Fibroblast of the conjunctiva (primary cell): ENCODE results near the gene HOXB4.

ENCODE experiments used
- DNase-seq: peaks from one replicate; pipeline ENCODE4 v3.0.0-alpha.2; 2010; ENCODE audit warnings: low read depth

HOXB4 gene

DNA sequence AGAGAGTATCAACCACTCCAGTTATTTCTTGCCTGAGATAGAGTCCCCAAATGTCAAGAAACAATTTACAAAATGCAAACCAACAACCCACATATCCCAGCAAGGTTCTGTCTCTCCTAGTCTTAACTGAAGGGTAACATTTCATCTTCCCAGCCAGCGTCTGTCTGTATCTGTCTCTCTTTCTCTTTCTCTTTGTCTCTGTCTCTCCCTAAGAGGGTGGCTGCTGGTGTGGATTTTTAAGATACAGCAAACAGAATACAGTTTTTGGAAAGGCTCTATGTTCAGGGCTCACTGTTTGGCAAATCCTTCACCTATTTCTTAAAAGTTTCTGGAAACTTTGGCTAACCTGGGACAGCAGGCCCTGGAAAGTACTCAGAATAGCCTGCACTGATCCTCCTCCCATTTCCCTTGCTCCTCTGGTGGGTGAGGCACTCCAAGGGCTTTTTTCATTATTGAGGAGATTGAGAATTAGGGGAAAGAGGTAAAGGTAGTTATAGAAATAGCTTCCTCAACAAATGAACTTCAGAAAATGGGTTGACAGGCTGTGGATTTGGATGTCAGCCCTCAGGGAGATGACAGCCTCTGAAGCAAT lies 6.2 kb downstream of the HOXB4 start:
- no peak for DNase-seq

DNA sequence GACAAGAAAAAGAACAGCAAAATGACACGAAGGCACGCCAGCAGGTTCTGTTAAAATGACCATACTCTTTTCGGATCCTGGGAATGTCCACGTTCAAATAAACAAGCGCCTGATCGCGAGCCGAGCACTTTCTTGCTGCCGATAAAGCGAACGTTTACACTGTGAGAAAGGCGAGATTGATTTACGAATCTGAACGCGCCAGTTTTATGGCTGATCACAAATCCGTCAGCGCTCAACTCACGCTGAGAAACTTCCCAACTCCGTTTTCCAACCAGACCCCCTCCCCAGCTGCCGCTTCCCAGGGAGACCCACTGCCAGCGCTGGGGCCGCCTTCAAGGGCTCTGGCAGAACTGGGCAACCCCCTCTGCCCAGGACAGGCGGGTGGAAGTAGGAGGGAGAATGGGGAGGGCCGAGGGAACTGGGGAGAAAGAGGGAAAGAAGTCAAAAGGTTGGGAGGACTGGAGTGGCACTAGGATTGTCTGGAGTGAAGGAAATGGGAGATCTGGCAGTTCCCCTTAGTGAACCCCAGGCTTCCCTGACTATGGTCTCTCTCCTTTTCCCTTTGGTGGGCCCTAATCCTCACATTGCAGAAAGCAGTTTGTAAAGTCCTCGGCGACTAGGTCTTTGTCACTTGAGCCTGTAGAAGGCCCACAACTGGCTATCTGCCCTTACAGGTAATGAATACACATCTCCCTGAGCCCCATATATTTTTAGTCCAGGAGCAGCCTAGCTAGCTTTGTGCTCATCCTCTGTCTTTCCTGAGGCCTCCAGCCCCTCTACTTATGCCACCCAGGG lies 6.9 kb downstream of the HOXB4 start:
- DNase-seq, result no peak

DNA sequence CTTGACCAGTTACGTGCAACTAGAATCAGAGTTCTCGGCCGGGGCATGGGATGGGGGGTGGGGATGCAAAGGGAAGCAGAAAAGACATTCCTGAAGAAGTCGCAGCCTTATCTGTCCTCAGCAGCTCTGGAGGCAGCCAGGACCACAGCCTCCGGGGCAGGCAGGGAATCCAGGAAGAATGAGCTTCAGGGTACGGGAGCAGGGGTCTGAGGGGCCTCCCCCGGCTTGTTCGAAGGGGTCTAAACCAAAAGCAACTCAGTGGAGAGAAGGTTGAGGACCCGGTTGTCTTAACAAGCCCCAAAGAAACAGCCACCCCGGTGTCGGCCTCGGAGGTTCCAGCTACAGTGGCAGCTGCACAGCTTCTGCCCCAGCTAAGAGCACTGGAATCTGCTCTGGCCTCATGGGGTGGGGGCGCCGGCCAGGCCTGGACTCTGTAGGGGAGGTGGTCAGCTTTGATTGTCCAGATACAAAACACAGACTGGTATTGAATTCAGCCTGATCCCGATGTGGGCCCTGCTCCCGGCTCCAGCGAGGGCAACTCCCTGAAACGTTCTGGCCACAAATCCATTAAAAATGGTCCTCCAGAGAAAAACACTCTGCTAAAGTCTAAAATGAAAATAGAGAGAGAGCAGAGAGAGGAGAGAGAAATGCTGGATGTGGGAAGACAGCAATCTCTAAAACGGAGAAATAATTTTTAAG lies 7.7 kb downstream of the HOXB4 start:
- DNase-seq, result no peak

DNA sequence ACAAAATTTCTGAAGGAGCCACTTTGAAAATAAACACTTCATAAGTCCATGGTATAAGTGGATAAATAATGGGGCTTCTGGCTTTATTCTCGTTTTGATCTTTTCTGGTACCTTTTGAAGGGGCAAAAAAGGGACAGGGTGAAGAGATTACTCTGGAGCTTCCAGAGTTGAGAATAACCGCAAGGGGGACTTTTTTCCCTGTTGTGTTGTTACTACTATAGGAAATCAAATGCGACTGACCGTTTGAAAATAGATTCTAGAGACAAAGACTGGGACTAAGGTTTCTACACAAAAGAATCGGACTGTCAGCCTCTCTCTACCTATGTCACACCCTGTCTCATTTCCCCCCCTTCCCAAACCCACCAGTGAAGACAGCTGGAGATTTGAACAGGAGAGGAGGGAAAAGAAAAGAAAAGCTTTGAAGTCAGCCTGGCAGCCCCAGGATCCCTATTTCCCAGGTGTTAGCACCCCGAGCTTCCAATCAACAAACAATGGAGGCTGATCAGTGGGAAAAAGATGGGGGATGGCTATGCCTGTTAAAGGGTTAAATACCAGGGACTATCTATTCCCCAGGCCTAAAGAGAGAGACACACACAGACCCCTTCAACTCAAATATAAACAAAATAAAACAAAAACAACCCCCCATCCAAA lies 8.4 kb downstream of the HOXB4 start:
- DNase-seq, result no peak

DNA sequence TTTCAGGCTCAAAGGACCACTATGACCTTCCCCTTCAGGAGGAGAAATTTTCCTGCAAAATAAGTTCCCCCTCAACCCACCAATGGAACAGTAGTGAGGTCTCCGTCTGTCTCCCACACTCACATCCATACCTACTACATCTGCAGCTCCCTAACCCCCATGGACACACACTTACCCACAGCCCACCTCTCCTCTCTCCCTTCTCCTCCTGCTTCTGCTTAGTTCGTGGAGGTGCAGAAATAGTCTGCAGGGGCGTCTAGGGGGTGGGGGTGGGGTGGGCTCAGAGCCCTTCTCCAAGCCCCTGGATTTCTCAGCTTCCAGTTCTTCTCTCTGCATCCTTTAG lies 8.9 kb downstream of the HOXB4 start:
- no peak for DNase-seq

DNA sequence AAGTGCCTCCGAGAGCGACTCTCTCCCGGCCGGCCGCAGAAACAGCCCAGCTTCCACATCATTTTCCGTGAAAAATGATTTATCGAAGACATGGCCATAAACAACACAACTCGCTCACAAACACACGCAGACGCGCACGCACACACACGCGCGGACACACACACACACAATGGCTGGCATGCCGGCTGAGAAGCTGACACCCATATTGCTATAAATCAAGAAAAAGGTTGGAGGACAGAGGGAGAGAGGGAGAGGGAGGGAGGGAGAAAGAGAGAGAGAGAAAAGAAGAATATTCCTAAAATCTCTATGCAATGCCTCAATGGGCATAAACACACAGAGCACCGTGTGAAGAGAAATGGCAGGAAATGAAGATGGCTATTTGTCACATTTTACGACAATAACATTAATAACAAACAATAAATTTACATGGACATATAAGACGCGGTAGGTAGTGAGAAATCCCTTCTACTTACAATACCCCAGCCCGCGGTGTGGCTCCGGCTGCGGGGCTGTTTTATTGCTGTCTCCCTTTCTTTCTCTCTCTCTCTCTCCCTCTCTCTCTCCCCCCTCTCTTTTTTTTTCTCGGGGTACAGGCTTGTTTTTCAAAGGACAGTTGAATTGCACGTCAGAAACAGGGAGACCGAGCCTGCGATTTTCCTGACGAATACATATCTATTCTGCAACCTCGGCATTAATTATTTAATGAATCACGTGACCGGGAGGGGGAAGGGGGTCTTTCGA lies 9.5 kb downstream of the HOXB4 start:
- DNase-seq, result no peak

DNA sequence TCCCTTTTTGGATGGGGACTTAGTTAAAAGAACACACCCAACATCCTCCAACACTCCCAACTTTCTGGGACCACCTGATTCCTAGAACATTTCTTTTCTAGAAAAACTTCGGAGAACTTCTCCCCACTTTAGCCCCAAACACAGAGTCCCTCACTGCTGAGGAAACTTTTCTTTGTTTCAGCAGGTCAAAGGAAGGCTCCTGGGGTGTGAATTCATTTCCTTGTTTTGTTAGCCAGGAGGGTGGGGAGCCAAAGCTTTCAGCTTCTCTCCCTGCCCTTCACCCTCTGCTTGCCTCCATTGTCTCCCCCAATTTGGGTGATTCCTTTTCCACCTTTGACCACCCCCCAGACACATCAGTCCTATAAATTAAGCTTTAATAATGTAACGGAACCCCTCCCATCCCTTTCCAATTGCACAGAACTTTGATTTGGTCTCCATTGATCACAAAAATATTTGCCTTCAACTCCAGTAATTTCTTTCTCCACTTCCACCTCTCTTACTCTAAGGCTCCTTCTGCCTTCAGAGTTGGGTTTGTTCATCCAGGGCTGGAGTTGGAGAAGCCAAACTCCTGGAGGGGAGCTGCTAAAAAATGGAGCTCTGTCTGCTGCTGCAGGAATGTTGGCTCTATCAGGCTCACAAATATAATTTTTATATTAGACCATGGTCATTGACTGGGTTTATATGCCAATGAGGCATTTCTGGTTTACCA lies 10.3 kb downstream of the HOXB4 start:
- no peak for DNase-seq

DNA sequence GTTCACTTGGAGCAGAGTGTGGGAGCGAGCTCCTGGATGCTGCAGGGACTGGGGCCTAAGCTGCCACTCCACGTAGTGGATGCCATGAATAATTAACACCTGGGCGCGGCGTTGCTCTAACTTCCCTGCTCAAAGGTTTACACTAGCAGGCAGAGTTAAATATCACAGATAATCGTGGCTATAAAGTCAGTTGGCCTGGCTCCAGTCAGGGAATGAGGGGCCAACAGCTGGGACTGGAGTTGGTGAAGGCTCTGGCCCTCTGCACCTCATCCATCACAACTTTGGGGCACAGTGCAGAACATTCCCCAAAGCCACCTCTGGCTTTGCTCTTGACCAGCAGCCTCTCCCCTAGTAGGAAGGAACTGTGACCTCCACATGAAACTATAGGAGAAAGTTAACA lies 10.9 kb downstream of the HOXB4 start:
- no peak for DNase-seq

DNA sequence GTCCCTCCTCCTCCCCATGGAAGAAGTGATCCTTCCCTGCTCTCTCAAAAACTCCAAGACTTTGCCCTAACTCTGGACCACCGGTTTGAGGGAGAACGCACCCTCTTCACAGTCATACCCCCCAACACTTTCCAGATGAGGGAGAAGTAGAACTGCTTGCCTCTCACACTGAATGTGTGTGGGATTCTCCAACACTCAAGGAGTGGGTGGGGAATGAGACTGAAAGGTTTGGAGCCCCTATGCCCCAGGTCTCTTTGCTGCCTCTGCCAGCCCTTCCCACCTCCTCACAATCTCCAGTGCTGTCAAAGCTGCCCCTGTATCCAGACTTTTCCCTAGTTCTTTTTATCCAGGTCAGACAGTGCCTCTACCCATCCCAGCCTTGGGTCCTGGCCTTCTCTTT lies 11.4 kb downstream of the HOXB4 start:
- DNase-seq, result no peak

DNA sequence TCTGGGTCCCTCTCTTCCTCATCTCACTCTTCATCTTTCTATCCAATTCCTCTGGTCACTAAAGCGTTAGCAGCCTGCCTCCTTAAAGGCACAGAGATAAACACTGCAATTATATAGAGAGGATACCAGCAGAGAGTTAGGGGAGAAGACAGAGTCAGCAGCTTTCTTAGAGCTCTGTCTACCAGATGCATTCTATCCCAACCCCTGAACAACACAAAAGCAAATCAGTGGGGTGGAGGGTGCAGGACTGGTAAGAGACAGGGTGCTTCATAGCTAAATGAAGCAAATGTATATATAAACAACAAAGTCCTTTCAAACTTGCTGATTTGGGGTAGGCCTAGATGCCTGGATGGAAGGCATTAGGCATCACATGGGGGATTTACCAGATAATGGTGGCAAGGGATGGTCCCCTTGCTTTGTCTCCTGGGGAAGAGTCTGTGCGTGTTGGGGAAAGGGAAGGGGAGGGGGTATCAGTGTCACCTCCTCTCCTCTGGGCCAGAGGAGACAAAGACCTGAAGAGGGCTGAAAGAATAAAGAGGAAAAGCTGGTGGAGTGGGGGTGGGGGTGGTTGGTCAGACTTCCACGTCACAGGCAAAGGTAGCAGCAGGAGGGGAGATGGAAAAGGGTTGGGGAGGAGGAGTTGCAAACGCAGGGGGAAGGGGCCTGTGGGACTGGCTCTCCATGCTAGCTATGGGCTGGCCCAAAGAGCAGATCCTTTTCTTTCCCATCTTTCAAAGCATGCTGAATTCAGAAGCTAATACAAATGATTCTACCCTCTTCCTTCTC lies 12.0 kb downstream of the HOXB4 start:
- DNase-seq, result no peak

DNA sequence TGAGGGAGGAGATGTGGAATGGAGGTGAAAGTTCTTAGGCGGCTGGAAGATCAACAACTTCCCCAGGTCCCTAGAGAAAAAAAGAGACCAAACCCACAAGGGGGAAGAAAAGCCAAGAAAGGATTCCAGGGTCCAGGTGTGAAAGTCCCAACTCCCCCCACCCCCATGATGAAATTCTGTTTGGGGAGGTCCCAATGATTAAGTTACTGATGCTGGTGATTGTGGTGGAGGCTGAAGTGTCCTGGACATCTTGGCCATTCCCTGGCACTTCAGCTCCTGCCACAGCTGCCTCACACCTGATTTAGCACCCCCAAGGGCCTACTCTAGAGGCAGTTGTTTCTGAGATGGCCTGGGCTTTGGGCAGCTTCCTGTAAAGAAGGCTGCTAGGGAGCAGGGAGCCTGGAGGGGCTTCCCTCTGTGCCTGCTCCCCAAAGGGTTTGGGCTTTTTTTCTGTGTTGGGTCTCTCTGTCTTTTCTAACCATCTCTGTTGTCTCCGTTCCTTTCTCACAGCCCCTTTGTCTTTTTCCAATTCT lies 13.1 kb downstream of the HOXB4 start:
- DNase-seq, result no peak

DNA sequence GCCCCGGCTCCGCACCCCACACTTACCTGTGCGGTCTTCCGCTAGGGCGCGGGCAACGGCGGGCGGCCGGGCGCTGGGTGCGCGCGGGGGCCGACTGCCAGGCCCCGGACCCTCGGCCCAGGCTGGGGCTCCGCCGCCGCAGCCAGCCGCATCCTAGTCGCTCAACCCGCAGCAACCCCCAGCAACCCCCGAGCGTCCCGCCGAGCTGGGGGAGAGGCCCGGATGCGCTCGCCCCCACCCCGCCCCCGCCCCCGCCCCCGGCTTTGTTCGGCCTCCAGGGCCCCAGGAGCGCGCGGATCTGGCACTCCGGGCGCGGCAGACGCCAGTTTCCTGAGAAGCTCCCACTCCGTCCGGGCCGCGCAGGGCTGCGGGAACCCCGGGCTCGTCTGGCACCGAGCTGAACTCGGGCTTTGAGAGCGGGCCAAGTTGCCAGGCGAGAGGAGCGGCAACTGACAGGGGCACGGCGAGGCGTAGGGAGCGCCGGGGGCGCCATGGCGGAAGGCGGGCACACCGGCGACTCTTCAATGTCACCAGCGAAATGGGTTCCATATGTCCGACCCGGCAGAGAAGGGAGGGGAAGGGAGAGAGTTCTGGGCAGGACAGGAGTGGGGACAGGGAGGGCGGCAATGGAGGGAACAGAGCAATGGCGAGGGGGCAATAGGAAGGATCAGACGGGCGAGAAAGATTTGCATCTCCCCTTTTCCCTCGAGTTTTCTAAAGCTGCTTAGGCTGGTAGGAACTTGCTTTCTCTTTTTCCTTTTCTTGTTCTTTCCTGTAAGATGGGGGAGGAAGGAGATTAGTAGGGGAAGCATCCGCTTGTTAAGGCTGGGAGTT lies 13.7 kb downstream of the HOXB4 start:
- DNase-seq, result no peak

DNA sequence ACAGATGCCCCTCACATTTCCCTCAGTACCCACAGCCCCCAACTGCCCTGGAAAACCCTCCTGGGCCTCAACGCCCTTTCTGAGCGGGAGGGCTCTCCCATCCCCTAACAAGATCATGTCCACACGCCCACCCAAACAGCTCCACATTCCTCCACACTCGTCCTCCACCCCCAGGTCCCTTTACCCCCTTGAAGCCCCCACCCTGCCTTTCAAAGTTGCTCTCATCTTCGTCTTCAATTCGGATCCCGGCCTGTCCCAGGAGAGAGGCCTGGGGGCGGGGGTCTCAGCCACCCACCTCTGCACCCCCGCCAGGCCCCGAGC lies 14.3 kb downstream of the HOXB4 start:
- DNase-seq, result no peak

DNA sequence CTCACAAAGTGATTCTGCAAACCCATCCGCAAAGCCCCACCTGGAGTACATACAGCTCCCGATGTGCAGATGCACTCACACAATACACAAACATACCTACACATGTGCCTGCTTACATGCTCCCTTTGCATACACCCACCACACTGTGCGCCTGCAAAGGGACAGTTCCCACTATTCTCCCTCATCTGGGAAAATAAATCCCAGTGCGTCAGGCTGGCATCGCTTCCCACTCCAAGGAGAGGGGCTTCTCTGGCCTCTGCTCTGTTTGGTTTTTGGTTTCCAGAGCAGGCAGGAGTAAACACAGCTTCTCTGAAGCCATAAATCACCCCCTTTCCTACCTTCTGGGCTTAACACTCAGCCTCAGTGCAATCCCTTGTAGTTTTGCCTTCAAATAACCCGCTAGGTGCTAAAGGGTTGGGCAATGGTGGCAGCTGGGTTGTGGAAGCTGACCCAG lies 14.7 kb downstream of the HOXB4 start:
- no peak for DNase-seq

DNA sequence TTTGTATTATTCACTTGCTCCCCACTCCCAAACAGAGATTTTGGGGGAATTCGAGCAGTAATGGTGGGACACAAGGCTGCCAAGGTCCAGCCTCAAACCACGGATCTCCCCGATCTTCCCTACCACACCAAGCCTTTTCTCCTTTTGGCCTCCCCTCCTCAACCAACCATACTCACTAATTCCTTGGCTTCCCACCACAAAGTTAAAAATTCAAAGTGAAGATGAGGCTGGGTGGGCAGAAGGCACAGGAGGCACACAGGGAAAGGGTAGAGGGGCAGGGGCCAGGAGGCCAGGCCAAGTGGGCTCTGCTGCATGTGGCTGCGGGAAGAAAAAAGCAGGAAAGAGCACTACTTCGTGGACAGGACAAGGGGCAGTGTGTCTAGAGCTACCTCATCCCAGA lies 15.2 kb downstream of the HOXB4 start:
- no peak for DNase-seq

DNA sequence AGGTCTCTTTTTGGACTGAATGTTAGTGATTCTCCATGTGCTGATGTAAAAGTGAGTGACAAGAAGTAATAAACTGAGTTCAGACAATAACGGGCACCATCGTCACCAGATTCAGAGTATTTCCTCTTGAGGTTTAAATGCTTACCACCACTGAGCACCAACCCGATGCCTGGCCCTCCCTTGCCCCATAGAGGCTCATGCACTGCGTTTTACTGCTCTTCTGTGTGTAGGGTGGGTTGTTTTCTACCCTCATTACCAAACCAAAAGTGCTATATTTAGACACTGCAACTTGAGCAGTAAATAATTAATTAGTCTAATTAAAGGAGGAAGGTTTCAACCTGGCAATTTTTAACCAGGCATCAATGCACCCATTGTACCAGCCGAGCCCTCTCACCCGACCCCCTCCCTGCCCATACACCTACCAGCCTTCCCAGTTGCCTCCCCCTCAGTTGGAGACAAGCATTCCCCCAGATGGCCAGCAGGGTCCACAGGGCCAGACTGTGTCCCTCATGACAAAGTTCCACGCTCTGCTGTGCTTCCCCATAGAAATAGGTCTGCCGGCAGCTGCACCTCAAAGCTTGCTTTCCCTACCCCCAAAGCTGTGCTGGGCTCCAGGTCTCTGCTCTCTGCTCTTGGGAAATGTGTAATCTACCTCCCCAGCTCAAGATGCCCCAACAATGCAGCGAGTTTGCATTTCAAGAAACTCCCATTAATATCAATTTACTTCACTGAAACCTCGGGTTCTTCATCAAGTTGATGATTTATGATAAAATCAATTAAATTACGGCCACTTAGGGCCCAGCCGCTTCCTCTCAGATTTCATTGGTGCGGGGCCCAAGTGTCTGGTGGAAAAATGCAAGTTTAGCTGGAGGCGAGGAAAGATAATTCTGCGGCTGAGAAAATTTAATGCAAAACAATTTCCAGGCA lies 16.0 kb downstream of the HOXB4 start:
- DNase-seq, result no peak

DNA sequence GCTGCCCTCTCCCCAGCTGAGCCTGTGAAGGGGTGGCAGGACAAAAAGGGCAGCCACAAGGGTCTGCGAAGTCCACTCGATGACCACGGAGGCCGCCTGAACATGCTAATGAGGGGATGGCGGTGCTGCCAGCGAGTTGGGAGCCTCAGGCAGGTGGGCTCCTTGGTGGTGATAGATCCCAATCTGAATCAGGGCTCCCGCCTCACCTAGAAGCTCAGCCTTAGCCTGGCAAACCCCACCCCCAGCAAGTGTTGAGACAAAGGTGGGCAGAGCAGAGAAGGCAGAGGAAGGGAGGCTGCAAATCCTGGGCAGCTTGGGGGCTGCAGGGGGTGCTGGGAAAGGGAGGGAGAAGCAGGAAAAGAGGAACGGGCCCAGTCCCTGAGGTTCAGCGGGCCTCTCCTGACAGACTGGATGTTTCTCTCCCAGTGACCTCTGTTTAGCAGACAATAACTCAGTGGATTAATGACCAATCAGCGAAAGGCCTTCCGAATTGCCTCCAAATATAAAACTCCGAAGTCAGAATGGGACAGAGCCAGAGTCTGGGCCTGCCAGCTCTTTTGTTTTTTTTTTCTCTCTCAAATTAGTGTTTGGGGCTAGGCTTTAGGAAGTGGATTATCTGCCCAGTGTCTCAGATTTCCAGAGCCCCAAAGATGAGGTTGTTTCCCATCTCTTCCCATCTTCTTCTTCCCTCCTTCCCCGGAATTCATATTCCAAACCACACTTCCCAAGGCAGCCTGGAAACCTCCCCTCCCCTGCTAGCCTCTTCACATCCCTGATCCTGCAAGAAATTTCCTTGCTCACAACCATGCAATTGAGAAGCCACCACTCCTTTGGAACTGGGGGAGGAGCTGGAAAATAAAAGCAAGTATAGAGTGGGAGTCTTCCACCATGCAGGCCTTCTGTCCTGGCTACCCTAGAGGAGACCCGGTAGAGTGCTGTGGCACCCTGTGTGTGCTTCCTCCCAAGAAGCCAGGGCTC lies 18.0 kb downstream of the HOXB4 start:
- no peak for DNase-seq
